ENCODE results near the gene TMLHE.
"Not testable (repeated sequence)": the region's sequence is repeated elsewhere in the genome, so short reads cannot be mapped to it uniquely, and the experiment has no call there.

TMLHE gene, protein sequence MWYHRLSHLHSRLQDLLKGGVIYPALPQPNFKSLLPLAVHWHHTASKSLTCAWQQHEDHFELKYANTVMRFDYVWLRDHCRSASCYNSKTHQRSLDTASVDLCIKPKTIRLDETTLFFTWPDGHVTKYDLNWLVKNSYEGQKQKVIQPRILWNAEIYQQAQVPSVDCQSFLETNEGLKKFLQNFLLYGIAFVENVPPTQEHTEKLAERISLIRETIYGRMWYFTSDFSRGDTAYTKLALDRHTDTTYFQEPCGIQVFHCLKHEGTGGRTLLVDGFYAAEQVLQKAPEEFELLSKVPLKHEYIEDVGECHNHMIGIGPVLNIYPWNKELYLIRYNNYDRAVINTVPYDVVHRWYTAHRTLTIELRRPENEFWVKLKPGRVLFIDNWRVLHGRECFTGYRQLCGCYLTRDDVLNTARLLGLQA

DNA sequence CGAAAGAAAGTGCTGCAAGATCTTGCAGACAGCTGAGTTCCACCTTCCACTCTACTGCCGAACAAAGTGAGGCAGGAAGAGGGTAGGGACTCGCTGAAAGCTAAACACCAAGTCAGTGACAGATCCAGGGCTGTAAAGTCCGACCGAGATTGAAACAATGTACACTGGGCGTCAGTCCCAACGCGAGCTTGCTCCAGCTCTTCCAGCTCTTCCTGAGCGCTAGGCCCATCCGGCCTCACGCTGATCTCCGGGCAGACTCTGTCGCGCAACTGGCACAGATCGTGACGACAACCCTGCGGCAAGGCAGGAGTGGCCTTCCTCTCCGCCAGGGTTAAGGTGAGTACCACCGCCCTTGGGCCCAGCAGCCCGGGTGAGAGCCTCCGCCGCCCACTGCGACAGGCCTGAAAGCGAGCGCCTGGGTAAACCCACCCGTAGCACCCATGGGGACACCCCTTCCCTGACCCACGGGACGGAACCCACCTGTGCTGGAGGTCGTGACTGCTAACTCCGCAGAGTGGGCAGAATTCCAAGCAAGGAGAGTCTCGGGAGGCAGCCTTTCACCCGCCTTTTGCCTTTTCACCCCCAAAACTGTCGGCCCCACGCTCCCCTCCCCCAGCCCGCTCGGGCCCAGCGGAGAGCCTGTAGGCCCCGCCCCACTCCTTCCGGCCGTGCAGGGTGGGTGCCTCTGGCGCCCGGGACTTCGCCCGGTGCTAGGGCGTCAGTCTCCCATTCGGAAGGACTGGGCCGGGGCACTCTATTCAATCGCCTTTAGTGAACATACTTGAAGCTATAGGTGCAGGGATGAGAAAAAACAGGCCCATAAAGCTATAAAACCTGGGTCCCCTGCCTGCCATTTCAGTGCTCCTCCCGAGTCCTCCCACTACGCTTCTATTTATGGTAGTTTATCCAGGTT, at the start of gene TMLHE, which contains the start of gene SPRY3:
Gene TMLHE, minus strand, starts transcription at position 641 of the 913 bp plus-strand sequence. CDS start 67,676 bp downstream, outside the sequence.
Gene SPRY3, plus strand, starts transcription at position 275 of the 913 bp plus-strand sequence.
- DNase-seq, result peak; percentile 29 to 38

DNA sequence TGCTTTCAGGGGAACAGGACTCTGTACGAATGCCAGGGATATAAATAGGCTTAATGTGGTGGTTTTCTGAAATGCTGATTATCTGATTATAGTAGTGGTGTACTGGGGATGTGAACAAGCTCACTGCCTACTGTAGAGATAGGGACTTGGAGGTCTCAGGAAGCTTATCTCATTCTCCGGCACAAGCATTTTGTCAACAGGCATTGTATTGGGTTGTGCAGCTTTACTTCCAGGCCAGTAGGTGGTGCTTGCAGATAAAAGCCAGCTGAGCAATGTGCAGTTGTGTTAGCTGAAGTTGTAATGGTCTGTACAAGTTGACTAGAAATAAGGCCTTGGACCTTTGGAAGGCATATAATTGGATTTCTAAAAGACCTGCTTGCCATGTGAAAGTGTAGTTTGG, 49.5 kb upstream of the TMLHE start:
- DNase-seq, result no peak

DNA sequence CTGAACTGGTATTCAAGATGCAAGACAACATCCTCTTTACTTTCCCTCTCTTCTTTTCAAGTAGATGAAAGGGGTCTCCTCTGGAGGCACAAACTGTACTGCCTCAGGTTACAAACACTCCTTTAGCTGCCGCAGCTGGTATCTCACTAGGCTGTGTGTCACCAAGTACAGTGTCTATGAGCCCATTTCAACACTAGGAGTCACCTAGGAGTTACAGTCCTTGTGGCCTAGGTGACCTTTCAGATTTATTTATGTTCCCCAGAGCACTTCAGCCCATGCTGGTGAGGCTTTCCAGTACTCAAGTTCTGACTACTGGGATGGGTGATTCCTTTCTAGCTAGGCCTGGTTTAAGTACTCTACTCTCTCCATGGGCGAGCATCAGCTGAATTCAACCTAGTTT, 32.4 kb upstream of the TMLHE start:
- no peak for DNase-seq

DNA sequence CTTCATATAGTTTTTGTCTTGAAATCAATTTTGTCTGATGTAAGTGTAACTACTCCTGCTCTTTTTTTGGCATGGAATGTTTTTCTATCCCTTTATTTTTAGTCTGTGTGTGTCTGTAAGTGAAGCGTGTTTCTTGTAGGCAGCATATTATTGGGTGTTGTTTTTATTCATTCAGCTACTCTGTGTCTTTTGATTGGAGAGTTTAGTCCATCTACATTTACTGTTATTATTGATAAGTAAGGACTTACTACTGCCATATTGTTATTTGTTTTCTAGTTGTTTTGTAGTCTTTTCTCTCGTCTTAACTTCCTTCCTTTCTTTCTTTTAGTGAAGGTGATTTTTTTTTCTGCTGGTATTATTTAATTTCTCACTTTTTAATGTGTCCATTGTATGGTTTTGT, 30.5 kb upstream of the TMLHE start:
- no peak for DNase-seq

DNA sequence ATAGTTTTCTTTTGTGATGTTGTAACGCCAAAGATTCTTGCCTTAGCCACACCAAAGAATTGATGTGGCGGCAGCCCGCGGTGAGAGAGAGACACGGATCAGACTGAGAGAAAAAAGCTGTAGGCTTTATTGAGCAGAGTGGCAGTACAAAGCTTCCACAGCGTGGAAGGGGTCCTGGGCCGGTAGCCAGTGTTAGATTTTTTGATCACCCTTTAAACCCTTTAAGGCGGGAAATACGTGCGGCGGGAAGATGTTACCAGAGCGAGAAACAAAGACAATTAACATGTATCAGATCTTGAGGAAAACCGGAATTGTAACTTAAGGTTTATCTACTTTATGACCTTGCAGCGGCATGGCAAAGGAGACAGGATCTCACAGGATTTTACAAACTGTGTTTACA, 28.6 kb upstream of the TMLHE start:
- DNase-seq, result not testable (repeated sequence)

DNA sequence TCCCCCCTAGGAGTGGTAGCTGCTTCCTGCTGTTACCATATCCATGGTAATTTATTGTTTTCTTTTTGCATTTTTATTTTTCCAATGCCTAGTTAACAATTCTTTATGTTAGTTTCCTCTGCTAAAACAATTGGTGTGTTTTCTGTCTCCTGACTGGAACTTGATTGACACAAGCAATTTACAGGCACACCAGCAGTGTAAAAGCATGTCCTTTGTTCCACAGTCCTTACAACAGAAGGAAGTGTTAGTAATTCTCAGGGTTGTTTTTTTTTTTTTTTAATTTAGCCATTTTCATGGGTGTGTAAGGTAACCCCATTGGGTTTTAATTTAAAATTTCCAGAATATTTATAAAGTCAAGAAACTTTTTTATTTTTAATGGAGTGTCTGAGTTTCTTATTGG, 25.0 kb upstream of the TMLHE start:
- DNase-seq, result no peak

DNA sequence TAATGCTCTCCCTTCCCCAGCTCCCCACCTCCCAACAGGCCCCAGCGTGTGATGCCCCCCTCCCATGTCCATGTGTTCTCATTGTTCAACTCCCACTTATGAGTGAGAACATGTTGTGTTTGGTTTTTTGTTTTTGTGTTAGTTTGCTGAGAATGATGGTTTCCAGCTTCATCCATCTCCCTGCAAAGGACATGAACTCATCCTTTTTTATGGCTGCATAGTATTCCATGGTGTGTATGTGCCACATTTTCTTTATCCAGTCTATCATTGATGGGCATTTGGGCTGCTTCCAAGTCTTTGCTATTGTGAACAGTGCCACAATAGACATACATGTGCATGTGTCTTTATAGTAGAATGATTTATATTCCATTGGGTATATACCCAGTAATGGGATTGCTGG, 22.3 kb upstream of the TMLHE start:
- DNase-seq, result not testable (repeated sequence)

DNA sequence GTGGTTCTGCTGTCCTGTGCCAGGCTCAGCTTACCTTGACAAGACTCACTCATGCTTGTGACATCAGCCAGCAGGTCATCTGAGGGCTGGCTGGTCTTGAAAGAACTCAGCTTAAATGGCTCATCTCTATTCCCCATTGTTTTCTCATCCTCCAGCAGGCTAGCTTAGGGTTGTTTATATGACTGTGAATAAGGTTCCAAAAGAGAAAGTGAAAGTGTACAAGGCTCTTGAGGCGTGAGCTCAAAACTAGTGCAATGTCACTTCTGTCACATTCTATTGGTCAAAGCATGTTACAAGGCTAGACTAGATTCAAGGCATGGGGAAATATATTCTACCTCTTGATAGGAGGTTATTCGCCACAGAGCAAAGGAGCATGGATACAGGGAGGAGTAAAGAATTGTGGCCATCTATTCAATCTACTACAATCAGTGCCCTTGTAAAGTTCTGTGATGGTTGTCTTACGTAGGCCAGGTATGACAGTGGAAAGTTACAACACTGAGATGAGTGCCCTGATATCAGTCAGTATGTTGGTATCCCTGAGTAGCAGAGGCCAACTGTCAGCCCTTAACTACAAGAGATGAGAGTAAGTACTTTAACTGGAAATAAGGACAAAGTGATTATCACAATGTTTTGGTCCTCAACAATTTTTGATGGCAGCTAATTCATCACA, 19.8 kb upstream of the TMLHE start:
- peak in 1 of 2 donors; percentile 18 for DNase-seq

DNA sequence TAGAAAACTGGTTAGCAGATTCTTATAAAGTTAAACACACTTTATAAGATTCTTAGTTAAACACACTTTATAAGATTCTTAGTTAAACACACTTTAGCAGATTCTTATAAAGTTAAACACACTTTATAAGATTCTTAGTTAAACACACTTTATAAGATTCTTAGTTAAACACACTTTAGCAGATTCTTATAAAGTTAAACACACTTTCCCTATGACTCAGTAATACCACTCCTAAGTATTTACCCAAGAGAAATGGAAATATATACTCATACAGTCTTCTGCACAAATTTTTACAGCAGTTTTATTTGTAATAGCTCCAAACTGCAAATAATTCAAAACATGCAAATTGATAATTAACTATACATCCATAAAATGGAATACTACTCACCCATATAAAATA, 7.4 kb upstream of the TMLHE start:
- not testable (repeated sequence) for DNase-seq

DNA sequence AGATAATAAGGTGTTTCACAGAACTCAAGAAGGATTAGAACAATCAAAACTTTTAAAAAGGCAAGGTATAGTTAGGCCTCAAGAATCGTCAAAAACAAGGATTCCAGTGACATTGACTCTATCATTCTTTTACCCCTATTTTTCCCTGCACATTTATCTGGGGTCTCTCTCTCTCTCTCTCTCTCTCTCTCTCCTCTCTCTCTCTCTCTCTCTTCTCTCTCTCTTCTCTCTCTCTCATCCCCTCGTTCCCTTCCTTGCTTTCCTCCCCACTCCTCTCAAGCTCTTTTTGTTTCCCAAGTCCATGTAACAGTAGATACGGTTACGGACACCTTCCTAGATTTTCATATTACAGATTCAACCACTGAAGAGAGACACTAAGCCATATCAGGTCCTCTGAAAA, 3.2 kb upstream of the TMLHE start:
- DNase-seq, result no peak

DNA sequence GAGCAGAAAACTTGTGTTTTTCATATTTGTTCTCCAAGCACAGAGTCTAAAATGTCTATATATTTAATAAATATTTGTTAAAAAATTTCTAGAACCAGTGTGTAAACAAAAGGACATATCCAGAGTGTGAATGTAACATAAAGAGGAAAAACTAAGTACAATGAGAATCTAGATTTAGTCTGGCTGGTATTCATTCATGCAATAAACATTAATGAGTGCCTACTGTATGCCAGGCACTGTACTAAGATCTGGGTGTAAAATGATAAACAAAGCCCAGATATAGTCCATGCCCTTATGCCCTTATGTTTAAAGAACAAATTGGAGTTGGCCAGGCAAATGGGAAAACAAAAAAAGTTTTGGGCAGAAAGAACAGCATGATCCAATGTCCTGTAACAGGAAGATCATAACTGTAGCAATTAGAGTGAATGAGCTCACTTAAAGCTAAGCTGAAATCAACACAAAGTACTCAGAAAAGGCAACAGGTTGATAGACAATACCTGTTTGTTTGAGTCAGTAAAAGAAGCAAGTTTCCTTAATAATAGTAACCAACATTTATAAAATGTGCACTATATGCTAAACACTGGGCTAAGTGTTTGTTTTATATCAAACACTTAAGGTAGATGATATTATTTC, 1.3 kb upstream of the TMLHE start:
- DNase-seq, result no peak

DNA sequence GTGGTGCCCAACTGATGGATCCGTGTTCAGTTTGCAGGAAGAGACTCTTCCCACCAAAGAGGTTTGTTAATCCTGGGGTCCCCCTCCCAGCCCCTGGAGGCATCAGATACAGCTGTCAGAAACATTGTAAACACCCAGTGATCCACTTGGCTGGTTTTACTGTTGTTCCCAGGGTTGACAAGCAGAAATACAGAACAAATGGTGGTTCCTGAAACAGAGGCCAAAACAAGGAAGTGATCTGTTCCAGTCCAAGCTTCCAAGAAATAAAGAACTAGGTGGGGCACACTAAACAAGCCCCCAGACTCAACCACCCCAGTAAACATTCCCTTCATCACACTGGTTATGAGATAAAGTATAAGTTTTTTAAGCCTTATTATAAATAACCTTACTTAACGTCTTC, 1.4 kb downstream of the TMLHE start:
- peak; percentile 2 to 9 for DNase-seq

DNA sequence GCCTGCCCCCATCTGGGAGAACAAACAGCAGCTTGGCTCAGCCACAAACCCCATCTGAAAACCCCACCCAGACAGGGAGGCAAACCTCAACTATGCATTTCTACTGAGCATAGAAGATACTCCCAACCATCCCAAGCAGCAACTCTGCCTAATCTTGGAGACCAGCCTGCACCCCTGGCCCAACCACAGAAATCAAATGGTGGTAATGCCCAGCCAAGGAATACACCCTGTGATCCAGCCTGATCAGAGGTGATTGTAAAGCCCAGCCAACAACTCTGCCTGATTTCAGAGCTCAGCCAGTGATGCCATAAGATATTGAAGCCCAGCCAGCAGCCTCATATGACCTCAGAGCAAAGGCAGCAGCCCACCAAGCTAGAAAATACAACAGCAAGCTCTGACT, 19.8 kb downstream of the TMLHE start:
- no peak for DNase-seq

DNA sequence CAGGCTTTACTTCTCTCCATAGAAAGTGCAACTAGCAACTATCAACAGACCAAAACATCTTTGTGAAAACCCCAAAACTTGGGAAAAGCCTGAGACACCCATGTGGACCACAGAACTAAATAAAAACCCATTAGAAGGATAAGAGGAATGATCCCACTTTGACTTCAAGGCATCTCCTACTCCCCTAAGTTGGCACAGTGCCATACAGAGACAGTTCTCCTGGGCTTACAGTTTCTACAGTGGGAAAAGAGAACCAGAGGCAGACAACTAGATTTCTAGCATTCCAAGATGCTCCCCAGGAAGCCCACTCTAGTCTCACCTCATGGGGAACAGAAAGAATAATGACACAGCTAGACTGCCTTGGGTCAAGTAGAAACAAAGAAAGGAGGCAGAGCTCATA, 20.4 kb downstream of the TMLHE start:
- DNase-seq, result no peak

DNA sequence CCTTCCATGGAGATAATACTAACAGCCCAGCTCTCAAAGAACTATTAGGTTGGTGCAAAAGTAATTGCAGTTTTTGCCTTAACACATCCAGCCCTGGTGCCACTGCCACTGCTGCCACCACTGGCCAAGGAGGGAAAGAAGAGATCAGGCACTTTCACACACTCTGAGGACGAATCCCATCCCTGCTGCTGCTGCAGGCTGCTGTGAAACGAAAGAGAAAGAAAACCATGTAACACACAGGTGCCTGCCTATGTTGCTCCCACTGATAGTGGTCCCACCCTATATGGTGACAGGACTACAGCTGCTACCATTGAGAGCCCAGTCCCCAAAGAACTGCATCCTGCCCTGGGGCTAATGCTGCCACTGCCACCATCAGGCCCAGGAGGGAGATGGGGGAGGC, 35.1 kb downstream of the TMLHE start:
- DNase-seq, result no peak

DNA sequence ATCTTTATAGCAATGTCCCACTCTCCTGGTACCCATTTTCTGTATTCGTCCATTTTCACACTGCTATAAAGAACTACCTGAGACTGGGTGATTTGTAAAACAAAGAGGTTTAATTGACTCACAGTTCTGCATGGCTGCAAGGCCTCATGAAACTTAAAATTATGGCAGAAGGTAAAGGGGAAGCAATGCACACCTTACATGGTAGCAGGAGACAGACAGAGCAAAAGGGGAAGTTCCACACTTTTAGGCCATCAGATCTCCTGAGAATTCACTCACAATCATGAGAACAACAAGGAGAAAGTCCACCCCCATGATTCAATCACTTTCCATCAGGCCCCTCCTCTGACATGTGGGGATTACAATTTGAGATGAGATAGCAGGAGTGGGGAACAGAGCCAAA, 49.7 kb downstream of the TMLHE start:
- no peak for DNase-seq

DNA sequence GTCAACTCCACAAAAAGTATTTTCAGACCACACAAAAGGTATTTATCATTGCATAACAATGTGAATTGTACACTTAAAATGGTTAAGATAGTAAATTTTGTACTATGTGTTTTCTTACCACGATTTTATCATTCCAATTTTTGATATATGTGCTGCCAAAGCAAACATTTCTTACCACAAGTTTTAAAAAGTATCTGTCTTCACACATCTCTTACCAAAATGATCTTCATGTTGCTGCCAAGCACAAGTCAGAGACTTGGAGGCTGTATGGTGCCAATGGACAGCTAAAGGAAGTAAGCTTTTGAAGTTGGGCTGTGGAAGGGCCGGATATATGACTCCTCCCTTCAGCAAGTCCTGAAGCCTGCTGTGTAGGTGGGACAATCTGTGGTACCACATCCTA, 67.9 kb downstream of the TMLHE start:
- no peak for DNase-seq

DNA sequence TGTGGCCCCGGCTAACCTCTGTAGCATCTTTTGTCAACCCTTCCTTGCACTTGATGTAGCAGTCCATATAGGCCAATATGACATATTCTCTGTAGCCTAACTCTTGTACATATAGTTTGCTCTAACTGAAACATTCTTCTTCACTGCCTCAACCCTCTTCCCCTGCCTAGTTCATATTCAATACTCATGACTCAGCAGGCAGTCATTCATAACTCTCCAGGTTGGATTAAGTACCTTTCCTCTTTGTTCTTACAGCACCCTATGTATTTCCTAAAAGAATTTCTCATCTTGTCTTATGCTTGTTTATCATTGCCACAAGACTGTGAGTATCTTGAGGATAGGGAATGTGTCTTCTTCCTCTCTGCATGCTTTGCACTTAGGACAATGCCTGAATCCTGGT, 76.9 kb downstream of the TMLHE start:
- DNase-seq, result no peak

DNA sequence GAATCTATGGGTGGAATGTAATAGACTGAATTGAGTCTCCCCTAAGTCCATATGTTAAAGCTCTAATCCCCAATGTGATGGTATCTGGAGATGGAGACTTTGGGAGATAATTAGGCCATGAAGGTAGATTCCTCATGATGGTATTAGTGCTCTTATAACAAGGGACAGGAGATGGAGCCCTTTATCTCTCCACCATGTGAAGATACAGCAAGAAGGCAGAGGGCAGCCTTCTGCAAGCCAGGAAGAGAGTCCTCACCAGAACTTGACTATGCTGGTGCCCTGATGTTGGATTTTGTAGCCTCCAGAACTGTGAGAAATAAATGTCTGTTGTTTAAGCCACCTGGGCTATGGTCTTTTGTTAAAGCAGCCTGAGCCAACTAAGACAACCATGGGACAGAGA, 78.0 kb downstream of the TMLHE start:
- no peak for DNase-seq

DNA sequence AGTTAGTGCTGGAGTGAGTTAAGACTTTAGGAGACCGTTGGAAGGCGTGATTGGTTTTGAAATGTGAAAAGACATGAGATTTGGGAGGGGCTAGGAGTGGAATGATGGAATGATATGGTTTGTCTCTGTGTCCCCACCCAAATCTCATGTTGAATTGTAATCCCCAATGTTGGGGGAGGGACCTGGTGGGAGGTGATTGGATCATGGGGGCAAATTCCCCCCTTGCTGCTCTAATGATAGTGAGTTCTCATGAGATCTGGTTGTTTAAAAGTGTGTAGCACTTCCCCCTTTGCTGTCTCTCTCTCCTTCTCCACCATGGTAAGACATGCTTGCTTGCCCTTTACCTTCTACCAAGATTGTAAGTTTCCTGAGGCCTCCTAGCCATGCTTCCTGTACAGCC, 85.7 kb downstream of the TMLHE start:
- DNase-seq, result not testable (repeated sequence)

DNA sequence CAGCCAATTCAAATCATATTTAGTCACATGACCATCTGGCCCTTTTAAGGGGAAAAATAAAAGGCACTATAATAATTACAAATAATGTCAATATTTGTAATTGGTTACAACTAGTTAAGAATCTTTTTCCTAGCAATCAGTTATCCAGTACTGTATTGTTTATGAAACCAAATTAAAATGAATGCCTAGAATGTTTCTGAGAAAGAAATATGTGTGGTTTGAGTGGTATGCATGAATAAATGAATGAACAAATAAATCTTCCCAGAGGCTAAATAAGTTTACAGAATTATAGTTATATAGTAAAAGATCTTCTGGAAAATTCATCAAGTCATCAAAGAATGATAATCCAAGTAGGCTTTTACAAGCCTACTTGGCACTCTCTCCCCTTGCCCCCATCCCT, 98.5 kb downstream of the TMLHE start:
- no peak for DNase-seq

DNA sequence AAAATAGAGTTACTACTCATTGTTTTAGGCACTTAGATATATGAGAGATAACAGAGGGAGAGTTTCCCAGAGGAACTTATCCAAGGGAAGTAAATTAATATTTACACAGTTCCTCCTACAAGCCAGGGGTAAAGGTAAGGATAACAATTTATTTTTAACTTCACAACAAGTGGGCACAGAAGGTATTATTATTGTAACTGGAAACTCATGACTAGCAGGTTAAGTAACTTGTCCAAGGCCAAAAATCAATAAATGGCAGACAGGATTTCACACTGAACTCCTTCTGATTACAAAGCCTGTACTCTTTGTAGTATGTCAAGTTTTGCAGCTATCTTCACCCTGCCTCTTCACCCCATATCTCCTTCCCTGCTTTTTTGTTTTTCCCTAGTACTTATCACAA, 107.5 kb downstream of the TMLHE start:
- DNase-seq, result no peak

DNA sequence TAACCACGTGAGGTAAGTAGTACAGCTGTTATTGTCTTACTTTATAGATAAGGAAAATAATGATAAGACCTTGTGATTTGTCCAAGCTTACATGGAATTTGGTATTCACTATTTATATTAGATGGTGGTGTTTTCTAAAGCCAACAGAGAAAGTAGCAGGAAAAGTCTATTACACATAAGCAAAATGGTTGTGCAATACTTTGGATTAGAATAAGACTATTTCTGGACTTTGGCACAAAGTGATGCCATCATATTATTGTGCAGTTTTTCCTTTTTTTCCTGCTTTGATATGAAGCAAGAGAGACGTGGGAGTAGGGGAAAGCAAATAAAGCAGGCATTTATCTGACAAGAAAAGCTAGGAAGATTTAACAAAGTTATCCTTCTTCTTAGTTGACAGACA, 117.6 kb downstream of the TMLHE start:
- not testable (repeated sequence) for DNase-seq

All from inflammatory macrophage treated with lipopolysaccharide for 1 hour (primary cell).